ENCODE measurements around the gene SH3RF3.

SH3RF3 gene

GRCh38 chr2:109184368-109184767, 55.4 kb downstream of the SH3RF3 start:
- DNase-seq (ENCODE audit: low read depth) = no peak
- no peak for TF ChIP-seq CTCF (IDR thresholded peaks at IDR 0.05; ENCODE audit: insufficient read depth, low read depth, low read length, missing control alignments)

GRCh38 chr2:109185338-109185737, 56.3 kb downstream of the SH3RF3 start:
- DNase-seq (ENCODE audit: low read depth) = no peak
- no peak overlapping the region for H3K4me3 ChIP-seq (ENCODE audit: low read depth, low read length)
- no peak for TF ChIP-seq CTCF (IDR thresholded peaks at IDR 0.05; ENCODE audit: insufficient read depth, low read depth, low read length, missing control alignments)

More at GRCh38 chr2:109184368-109184767, 55.4 kb downstream of the SH3RF3 start:
- no peak overlapping the region for H3K4me3 ChIP-seq (ENCODE audit: low read depth, low read length)

- TF ChIP-seq CTCF (IDR thresholded peaks at IDR 0.05; ENCODE audit: insufficient read depth, low read depth, low read length, missing control alignments) = no peak
- DNase-seq (ENCODE audit: low read depth) = no peak
- H3K4me3 ChIP-seq (ENCODE audit: low read depth, low read length) = no peak overlapping the region
Measured at GRCh38 chr2:109185821-109186570, 57.0 kb downstream of the SH3RF3 start.

GRCh38 chr2:109186656-109187250, 57.7 kb downstream of the SH3RF3 start:
- no peak for DNase-seq (ENCODE audit: low read depth)
- TF ChIP-seq CTCF (IDR thresholded peaks at IDR 0.05; ENCODE audit: insufficient read depth, low read depth, low read length, missing control alignments) = no peak
- no peak overlapping the region for H3K4me3 ChIP-seq (ENCODE audit: low read depth, low read length)

- no peak for TF ChIP-seq CTCF (IDR thresholded peaks at IDR 0.05; ENCODE audit: insufficient read depth, low read depth, low read length, missing control alignments)
- no peak for DNase-seq (ENCODE audit: low read depth)
- H3K4me3 ChIP-seq (ENCODE audit: low read depth, low read length) = no peak overlapping the region
Measured at GRCh38 chr2:109187711-109188495, 58.9 kb downstream of the SH3RF3 start.

- H3K4me3 ChIP-seq (ENCODE audit: low read depth, low read length) = no peak overlapping the region
- DNase-seq (ENCODE audit: low read depth) = no peak
- TF ChIP-seq CTCF (IDR thresholded peaks at IDR 0.05; ENCODE audit: insufficient read depth, low read depth, low read length, missing control alignments) = no peak
Measured at GRCh38 chr2:109188496-109188890, 59.5 kb downstream of the SH3RF3 start.
